MCF 10A (cell line): ENCODE data around the gene DOHH. TPM values are rescaled to one million over a fixed set of nuclear protein-coding genes. Genes with fewer than 3 reads are reported as not detected.

Experiments
- BruUV-seq: library from RNA; stranded (reverse); fragments of 400-500 nt; replicated peaks from 2 replicates; lab custom pipeline; 2021; lab: Mats Ljungman, UMichigan
- CTCF ChIA-PET: fragments of 300-600 bp; sonication (Branson Sonifier 250); formaldehyde crosslinking; extraction: SDS; loops from one replicate; lab custom pipeline; 2021; ENCODE audit warnings: antibody characterized with exemption, inconsistent platforms; lab: Yijun Ruan, JAX
- POLR2A ChIA-PET: fragments of 300-600, 350-650 bp; sonication (Branson Sonifier 250); formaldehyde crosslinking; extraction: SDS; loops from one replicate; lab custom pipeline; 2020; ENCODE audit warnings: antibody characterized with exemption, inconsistent platforms; lab: Yijun Ruan, JAX
- DNase-seq: peaks from one replicate; pipeline ENCODE4 v3.0.0-alpha.2; 2018; ENCODE audit not compliant: unreplicated experiment
- H3K27ac Mint-ChIP-seq: one replicate; pipeline ENCODE4 v1.8.0; 2022; ENCODE audit warnings: mild to moderate bottlenecking, low read depth, mixed read lengths; ENCODE audit not compliant: unreplicated experiment
- H3K27me3 Mint-ChIP-seq: one replicate; pipeline ENCODE4 v1.8.0; 2022; ENCODE audit warnings: mixed read lengths; ENCODE audit not compliant: insufficient read depth, unreplicated experiment
- H3K36me3 Mint-ChIP-seq: one replicate; pipeline ENCODE4 v1.8.0; 2022; ENCODE audit warnings: mild to moderate bottlenecking, moderate library complexity, mixed read lengths; ENCODE audit not compliant: insufficient read depth, unreplicated experiment
- H3K4me1 Mint-ChIP-seq: one replicate; pipeline ENCODE4 v1.8.0; 2022; ENCODE audit warnings: mixed read lengths; ENCODE audit not compliant: insufficient read depth, unreplicated experiment
- H3K4me3 Mint-ChIP-seq: one replicate; pipeline ENCODE4 v1.8.0; 2022; ENCODE audit warnings: mild to moderate bottlenecking, moderate library complexity, mixed read lengths; ENCODE audit not compliant: unreplicated experiment
- H3K9me3 Mint-ChIP-seq: one replicate; pipeline ENCODE4 v1.8.0; 2022; ENCODE audit warnings: mixed read lengths; ENCODE audit not compliant: unreplicated experiment
- intact Hi-C: fragments of 100-400 bp; cut with micrococcal nuclease; formaldehyde crosslinking; loops from 2 replicates; pipeline ENCODE4 v1.14.1; 2022
- total RNA-seq: library from RNA; stranded (reverse); gene quantifications from 2 replicates; pipeline ENCODE4 v1.2.3, GENCODE V29; 2022
- TF ChIP-seq, protein P1 (sequence below): fragments of 200-600 bp; IDR thresholded peaks from one replicate; pipeline ENCODE4 v1.8.0; 2022; ENCODE audit warnings: antibody characterized with exemption, mild to moderate bottlenecking; ENCODE audit not compliant: unreplicated experiment

DOHH gene
- total RNA-seq, 1 experiment from 2014 or later: 16.3 TPM

GRCh38 chr19:3544742-3545668 lies 44.5 kb upstream of the DOHH start:
- H3K27ac Mint-ChIP-seq: peak overlapping the region; percentile 85
- TF ChIP-seq, protein P1, sequence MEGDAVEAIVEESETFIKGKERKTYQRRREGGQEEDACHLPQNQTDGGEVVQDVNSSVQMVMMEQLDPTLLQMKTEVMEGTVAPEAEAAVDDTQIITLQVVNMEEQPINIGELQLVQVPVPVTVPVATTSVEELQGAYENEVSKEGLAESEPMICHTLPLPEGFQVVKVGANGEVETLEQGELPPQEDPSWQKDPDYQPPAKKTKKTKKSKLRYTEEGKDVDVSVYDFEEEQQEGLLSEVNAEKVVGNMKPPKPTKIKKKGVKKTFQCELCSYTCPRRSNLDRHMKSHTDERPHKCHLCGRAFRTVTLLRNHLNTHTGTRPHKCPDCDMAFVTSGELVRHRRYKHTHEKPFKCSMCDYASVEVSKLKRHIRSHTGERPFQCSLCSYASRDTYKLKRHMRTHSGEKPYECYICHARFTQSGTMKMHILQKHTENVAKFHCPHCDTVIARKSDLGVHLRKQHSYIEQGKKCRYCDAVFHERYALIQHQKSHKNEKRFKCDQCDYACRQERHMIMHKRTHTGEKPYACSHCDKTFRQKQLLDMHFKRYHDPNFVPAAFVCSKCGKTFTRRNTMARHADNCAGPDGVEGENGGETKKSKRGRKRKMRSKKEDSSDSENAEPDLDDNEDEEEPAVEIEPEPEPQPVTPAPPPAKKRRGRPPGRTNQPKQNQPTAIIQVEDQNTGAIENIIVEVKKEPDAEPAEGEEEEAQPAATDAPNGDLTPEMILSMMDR: peak; percentile 97
- POLR2A ChIA-PET: interaction anchor here (0.6 to 2.1 kb wide), 2 partner anchors 12 to 33 kb away, joined by 3 to 15 read pairs; partner anchors contain the start of gene MFSD12
- H3K4me1 Mint-ChIP-seq: peaks cover 11% of the 10 kb centered on the region
- no peaks in the 10 kb centered on the region for H3K9me3 Mint-ChIP-seq
- BruUV-seq: no TSS peak
- peak; percentile 77 for DNase-seq
- no peak overlapping the region for H3K4me3 Mint-ChIP-seq
- H3K36me3 Mint-ChIP-seq: peaks cover 41% of the 10 kb centered on the region
- intact Hi-C loops: loop anchor here (1.0 kb wide), 1 partner anchor 73 kb away; no protein-coding TSS in a partner anchor
- no peaks in the 10 kb centered on the region for H3K27me3 Mint-ChIP-seq
- CTCF ChIA-PET: interaction anchor here (0.5 to 3.0 kb wide), 11 partner anchors 8 to 218 kb away, joined by 3 to 22 read pairs (median 3); partner anchors contain the start of genes MFSD12 and TJP3

- intact Hi-C loops: no loop called here
- TF ChIP-seq, protein P1: no peak
- Mint-ChIP-seq H3K9me3 (no peaks in the 10 kb centered on the region), H3K36me3 (peaks cover 46% of the 10 kb centered on the region), H3K27ac (no peak overlapping the region), H3K4me3 (no peak overlapping the region), H3K4me1 (peaks cover 11% of the 10 kb centered on the region), H3K27me3 (no peaks in the 10 kb centered on the region)
- DNase-seq: no peak
- POLR2A ChIA-PET: no interaction called here
- CTCF ChIA-PET: interaction anchor here (1.1 to 3.0 kb wide), 3 partner anchors 10 to 31 kb away, joined by 3 to 22 read pairs (median 16); partner anchors contain the start of gene MFSD12
- no TSS peak for BruUV-seq
Measured at GRCh38 chr19:3544058-3544376, 43.5 kb upstream of the DOHH start.

DNA sequence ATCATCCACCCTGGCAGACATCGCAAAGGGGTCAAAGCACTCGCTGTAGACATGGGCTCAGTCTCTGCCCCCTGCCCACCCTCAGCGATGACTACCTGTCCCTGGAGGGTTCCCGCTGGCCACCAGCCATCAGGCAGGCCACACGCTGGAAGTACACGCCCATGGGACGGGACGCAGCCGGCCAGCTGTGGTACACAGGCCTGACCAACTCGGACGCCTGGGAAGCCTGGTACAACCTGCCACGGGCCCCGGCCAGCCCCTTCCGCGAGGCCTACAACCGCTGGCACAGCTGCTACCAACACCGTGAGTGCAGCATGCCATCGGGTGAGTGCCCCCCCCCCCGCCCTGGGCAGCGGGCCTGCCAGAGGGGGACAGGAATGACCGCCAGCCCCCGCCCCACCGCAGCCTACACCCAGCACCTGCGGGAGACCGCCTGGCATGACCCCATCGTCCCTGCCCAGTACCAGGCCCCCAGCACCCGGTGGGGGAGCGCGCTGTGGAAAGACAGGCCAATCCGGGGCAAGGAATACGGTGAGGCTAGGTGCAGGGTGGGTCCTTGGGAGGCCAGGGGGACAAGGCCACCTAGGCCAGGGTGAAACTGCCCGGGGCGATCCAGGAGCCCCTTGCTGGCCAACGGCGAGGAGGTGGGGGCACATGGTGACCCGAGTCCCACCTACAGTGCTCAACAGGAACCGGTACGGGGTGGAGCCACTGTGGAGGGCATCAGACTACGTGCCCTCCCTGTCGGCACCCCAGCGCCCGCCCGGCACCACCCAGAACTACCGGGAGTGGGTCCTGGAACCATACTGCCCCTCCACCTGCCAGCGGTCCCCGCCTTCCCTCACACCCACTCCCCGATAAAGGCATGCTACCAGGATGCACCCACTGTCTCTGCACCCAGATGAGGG lies 42.9 kb upstream of the DOHH start:
- BruUV-seq: no TSS peak
- no peaks in the 10 kb centered on the region for H3K9me3 Mint-ChIP-seq
- intact Hi-C loops: no loop called here
- POLR2A ChIA-PET: no interaction called here
- H3K4me3 Mint-ChIP-seq: no peak overlapping the region
- DNase-seq: no peak
- H3K27me3 Mint-ChIP-seq: no peaks in the 10 kb centered on the region
- TF ChIP-seq, protein P1: no peak
- peaks cover 11% of the 10 kb centered on the region for H3K4me1 Mint-ChIP-seq
- peaks cover 46% of the 10 kb centered on the region for H3K36me3 Mint-ChIP-seq
- CTCF ChIA-PET: interaction anchor here (2.4 kb wide), 1 partner anchor 11 kb away, joined by 16 read pairs; no protein-coding TSS in a partner anchor
- H3K27ac Mint-ChIP-seq: no peak overlapping the region

DNA sequence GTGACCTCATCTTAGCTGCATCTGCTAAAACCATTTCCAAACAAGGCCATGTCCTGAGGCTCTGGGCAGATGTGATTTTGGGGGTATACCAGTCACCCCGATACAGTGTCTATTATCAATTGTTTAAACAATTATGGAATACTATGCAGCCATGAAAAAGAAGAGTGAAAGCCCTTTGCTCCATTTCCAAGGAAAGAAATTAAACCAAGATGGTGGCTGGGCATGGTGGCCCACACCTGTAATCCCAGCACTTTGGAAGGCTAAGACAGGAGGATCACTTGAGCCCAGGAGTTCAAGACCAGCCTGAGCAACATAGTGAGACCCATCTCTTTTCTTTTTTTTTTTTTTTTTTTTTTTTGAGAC lies 39.3 kb upstream of the DOHH start:
- ChIA-PET POLR2A (no interaction called here), CTCF (interaction anchor here (0.7 to 1.0 kb wide), 2 partner anchors 20 to 167 kb away, joined by 3 to 5 read pairs; no protein-coding TSS in a partner anchor)
- no peaks in the 10 kb centered on the region for H3K27me3 Mint-ChIP-seq
- no peak for DNase-seq
- TF ChIP-seq, protein P1: no peak
- TSS peak; percentile 4 for BruUV-seq
- no peaks in the 10 kb centered on the region for H3K9me3 Mint-ChIP-seq
- no peak overlapping the region for H3K27ac Mint-ChIP-seq
- H3K4me1 Mint-ChIP-seq: no peaks in the 10 kb centered on the region
- H3K36me3 Mint-ChIP-seq: peaks cover 51% of the 10 kb centered on the region
- no peak overlapping the region for H3K4me3 Mint-ChIP-seq
- intact Hi-C loops: no loop called here
